Naive thymus-derived CD8-positive, alpha-beta T cell (primary cell): ENCODE data around the gene PKIB. TPM values are rescaled to one million over a fixed set of nuclear protein-coding genes. Genes with fewer than 3 reads are reported as not detected.

Source experiments
- ATAC-seq, 2 donors: fragments of 150-1000 bp; cut with Tn5 transposase in 1 of 2; sonication (Bioruptor Pico), chemical (Tn5 transposase) in 1 of 2; 1 replicate in 1 of 2; 2 replicates in 1 of 2; pipeline ENCODE4 v1.10.0; 2021; ENCODE audit warnings: mild to moderate bottlenecking in 2 of 2, moderate library complexity in 2 of 2
- POLR2A ChIA-PET: fragments of 350-600 bp; sonication (Branson Sonifier 250); formaldehyde crosslinking; loops from one replicate; lab custom pipeline; 2021; ENCODE audit warnings: antibody characterized with exemption; lab: Charles Lee
- DNase-seq, 10 donors: peaks; one replicate each; pipeline versions ENCODE4 v3.0.0 to v3.0.0-alpha.2; 2020 to 2022
- H3K27ac Mint-ChIP-seq, 10 donors: one replicate each; pipeline ENCODE4 v1.8.0; 2020 to 2022; ENCODE audit warnings: mild to moderate bottlenecking in 10 of 10, mixed read lengths in 10 of 10, moderate library complexity in 4 of 10, inconsistent platforms in 1 of 10
- H3K27me3 Mint-ChIP-seq, 5 donors: one replicate each; pipeline ENCODE4 v1.8.0; 2021 to 2022; ENCODE audit warnings: mixed read lengths in 5 of 5
- H3K36me3 Mint-ChIP-seq, 3 donors: one replicate each; pipeline ENCODE4 v1.8.0; 2020 to 2022; ENCODE audit warnings: mixed read lengths in 3 of 3, mild to moderate bottlenecking in 2 of 3, inconsistent platforms in 1 of 3
- H3K4me1 Mint-ChIP-seq, 4 donors: one replicate each; pipeline ENCODE4 v1.8.0; 2021 to 2022; ENCODE audit warnings: mixed read lengths in 4 of 4
- H3K4me3 Mint-ChIP-seq, 10 donors: one replicate each; pipeline ENCODE4 v1.8.0; 2020 to 2022; ENCODE audit warnings: mild to moderate bottlenecking in 10 of 10, mixed read lengths in 10 of 10, moderate library complexity in 6 of 10, inconsistent platforms in 1 of 10
- H3K9me3 Mint-ChIP-seq, 9 donors: one replicate each; pipeline ENCODE4 v1.8.0; 2020 to 2022; ENCODE audit warnings: mixed read lengths in 9 of 9, mild to moderate bottlenecking in 3 of 9, inconsistent platforms in 1 of 9, moderate library complexity in 1 of 9
- polyA plus RNA-seq, 3 donors: library from polyadenylated mRNA; unstranded; fragments of 300-500 nt; fragmentation: Illumina TruSeq; gene quantifications; one replicate each; pipeline ENCODE4 v1.2.3, GENCODE V29; 2021
- total RNA-seq, 8 experiments: library from RNA in 2 of 8; stranded (reverse) in 2 of 8; gene quantifications; one replicate each; pipeline ENCODE4 v1.2.3 and lab custom pipeline; 2021 to 2026

The PKIB gene
- total and polyA plus RNA-seq, 5 experiments from 2014 or later = 0.45 to 0.82 (median 0.75) TPM

- Mint-ChIP-seq H3K4me1 (no peaks in the 10 kb centered on the region), H3K27me3 (peaks cover 0 to 2% (median 0%) of the 10 kb centered on the region in 5 donors), H3K4me3 (no peak overlapping the region), H3K36me3 (no peaks in the 10 kb centered on the region), H3K9me3 (no peaks in the 10 kb centered on the region), H3K27ac (no peak overlapping the region)
- DNase-seq (no peak), ATAC-seq (no peak)
- POLR2A ChIA-PET = no interaction called here
These were observed 67.2 kb downstream of the PKIB start for GRCh38 chr6:122677406-122677805.

- no peaks in the 10 kb centered on the region for H3K36me3 Mint-ChIP-seq
These were observed 68.6 kb downstream of the PKIB start for GRCh38 chr6:122678841-122679240.

GRCh38 chr6:122681705-122682104 lies 71.5 kb downstream of the PKIB start:
- POLR2A ChIA-PET = no interaction called here
- ATAC-seq (no peak), DNase-seq (no peak)
- H3K4me3 Mint-ChIP-seq = no peak overlapping the region
- no peaks in the 10 kb centered on the region for H3K4me1 Mint-ChIP-seq
- peaks cover 0 to 2% (median 0%) of the 10 kb centered on the region in 5 donors for H3K27me3 Mint-ChIP-seq
- no peak overlapping the region for H3K27ac Mint-ChIP-seq
- H3K9me3 Mint-ChIP-seq = no peaks in the 10 kb centered on the region
- no peaks in the 10 kb centered on the region for H3K36me3 Mint-ChIP-seq

More at GRCh38 chr6:122678841-122679240, 68.6 kb downstream of the PKIB start:
- Mint-ChIP-seq H3K9me3 (no peaks in the 10 kb centered on the region), H3K4me1 (no peaks in the 10 kb centered on the region), H3K27me3 (peaks cover 0 to 2% (median 0%) of the 10 kb centered on the region in 5 donors), H3K4me3 (no peak overlapping the region), H3K27ac (no peak overlapping the region)
- DNase-seq = no peak
- ATAC-seq = no peak
- POLR2A ChIA-PET = no interaction called here

- H3K36me3 Mint-ChIP-seq = peaks cover 0 to 2% (median 0%) of the 10 kb centered on the region in 3 donors
- no peak overlapping the region for H3K4me3 Mint-ChIP-seq
- ATAC-seq (no peak), DNase-seq (no peak)
- H3K9me3 Mint-ChIP-seq = peaks cover 0 to 6% (median 2%) of the 10 kb centered on the region in 9 donors
- no peak overlapping the region for H3K27ac Mint-ChIP-seq
- peaks cover 0 to 2% (median 0%) of the 10 kb centered on the region in 5 donors for H3K27me3 Mint-ChIP-seq
- POLR2A ChIA-PET = no interaction called here
- H3K4me1 Mint-ChIP-seq = no peaks in the 10 kb centered on the region
These were observed 73.9 kb downstream of the PKIB start for GRCh38 chr6:122683989-122684651.

GRCh38 chr6:122692175-122692598 lies 82.0 kb downstream of the PKIB start:
- Mint-ChIP-seq H3K27me3 (peaks cover 0 to 24% (median 3%) of the 10 kb centered on the region in 5 donors), H3K9me3 (peaks cover 0 to 11% (median 2%) of the 10 kb centered on the region in 9 donors), H3K27ac (no peak overlapping the region), H3K4me3 (no peak overlapping the region), H3K36me3 (peaks cover 0 to 2% (median 0%) of the 10 kb centered on the region in 3 donors), H3K4me1 (no peaks in the 10 kb centered on the region)
- POLR2A ChIA-PET = no interaction called here
- no peak for DNase-seq
- ATAC-seq = no peak

GRCh38 chr6:122692807-122693580 lies 82.8 kb downstream of the PKIB start:
- peaks cover 0 to 24% (median 3%) of the 10 kb centered on the region in 5 donors for H3K27me3 Mint-ChIP-seq
- H3K4me1 Mint-ChIP-seq = no peaks in the 10 kb centered on the region
- H3K36me3 Mint-ChIP-seq = peaks cover 0 to 2% (median 0%) of the 10 kb centered on the region in 3 donors
- POLR2A ChIA-PET = no interaction called here
- H3K4me3 Mint-ChIP-seq = no peak overlapping the region
- H3K27ac Mint-ChIP-seq = no peak overlapping the region
- no peak for ATAC-seq
- no peak for DNase-seq
- H3K9me3 Mint-ChIP-seq = peaks cover 0 to 11% (median under 1%) of the 10 kb centered on the region in 9 donors

- ATAC-seq (no peak), DNase-seq (no peak)
- H3K27ac Mint-ChIP-seq = no peak overlapping the region
- H3K9me3 Mint-ChIP-seq = peaks cover 0 to 5% (median 0%) of the 10 kb centered on the region in 9 donors
- POLR2A ChIA-PET = no interaction called here
- no peaks in the 10 kb centered on the region for H3K4me1 Mint-ChIP-seq
- no peak overlapping the region for H3K4me3 Mint-ChIP-seq
- H3K36me3 Mint-ChIP-seq = peaks cover 0 to under 1% (median 0%) of the 10 kb centered on the region in 3 donors
- H3K27me3 Mint-ChIP-seq = peaks cover 0 to 24% (median 3%) of the 10 kb centered on the region in 5 donors
These were observed 83.9 kb downstream of the PKIB start for GRCh38 chr6:122694075-122694474.

GRCh38 chr6:122694602-122695001 lies 84.4 kb downstream of the PKIB start:
- Mint-ChIP-seq H3K4me3 (no peak overlapping the region), H3K27ac (no peak overlapping the region), H3K27me3 (peaks cover 0 to 24% (median 3%) of the 10 kb centered on the region in 5 donors), H3K4me1 (no peaks in the 10 kb centered on the region), H3K9me3 (peaks cover 0 to 3% (median 0%) of the 10 kb centered on the region in 9 donors), H3K36me3 (no peaks in the 10 kb centered on the region)
- ATAC-seq = no peak
- DNase-seq = no peak
- POLR2A ChIA-PET = no interaction called here

- Mint-ChIP-seq H3K27me3 (peaks cover 0 to 24% (median 3%) of the 10 kb centered on the region in 5 donors), H3K27ac (no peak overlapping the region), H3K9me3 (peaks cover 0 to 3% (median 0%) of the 10 kb centered on the region in 9 donors), H3K4me3 (no peak overlapping the region), H3K4me1 (no peaks in the 10 kb centered on the region), H3K36me3 (no peaks in the 10 kb centered on the region)
- POLR2A ChIA-PET = no interaction called here
- no peak for ATAC-seq
- DNase-seq = no peak
These were observed 85.0 kb downstream of the PKIB start for GRCh38 chr6:122695188-122695587.

- Mint-ChIP-seq H3K36me3 (no peaks in the 10 kb centered on the region), H3K9me3 (peaks cover 0 to 3% (median 0%) of the 10 kb centered on the region in 9 donors), H3K4me3 (no peak overlapping the region), H3K4me1 (no peaks in the 10 kb centered on the region), H3K27me3 (peaks cover 0 to 22% (median 3%) of the 10 kb centered on the region in 5 donors), H3K27ac (no peak overlapping the region)
- DNase-seq = no peak
- POLR2A ChIA-PET = no interaction called here
- no peak for ATAC-seq
These were observed 85.9 kb downstream of the PKIB start for GRCh38 chr6:122696079-122696478.

DNA sequence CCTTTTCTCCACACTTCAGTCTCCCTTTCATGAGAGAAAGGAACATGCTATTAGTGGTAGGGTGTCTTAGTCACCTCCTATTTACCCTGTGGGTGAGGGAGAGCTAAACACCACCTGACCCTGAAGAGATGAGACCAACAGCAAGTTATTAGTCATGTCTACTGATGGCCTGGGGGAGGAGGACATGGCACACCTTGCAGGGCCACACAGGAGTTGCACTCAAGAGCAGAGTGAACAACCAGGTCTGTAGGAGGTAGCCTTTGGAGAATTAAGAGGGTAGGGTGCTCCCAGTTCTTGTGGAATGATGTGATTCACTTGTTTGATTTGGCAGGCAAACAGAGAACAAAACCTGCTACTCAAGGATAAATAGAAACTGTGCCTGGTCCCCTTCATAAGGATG lies 86.6 kb downstream of the PKIB start:
- H3K4me1 Mint-ChIP-seq = no peaks in the 10 kb centered on the region
- POLR2A ChIA-PET = no interaction called here
- peaks cover 0 to 3% (median 0%) of the 10 kb centered on the region in 9 donors for H3K9me3 Mint-ChIP-seq
- no peaks in the 10 kb centered on the region for H3K36me3 Mint-ChIP-seq
- no peak for DNase-seq
- no peak overlapping the region for H3K4me3 Mint-ChIP-seq
- H3K27me3 Mint-ChIP-seq = peaks cover 0 to 14% (median 2%) of the 10 kb centered on the region in 5 donors
- H3K27ac Mint-ChIP-seq = no peak overlapping the region
- no peak for ATAC-seq

DNA sequence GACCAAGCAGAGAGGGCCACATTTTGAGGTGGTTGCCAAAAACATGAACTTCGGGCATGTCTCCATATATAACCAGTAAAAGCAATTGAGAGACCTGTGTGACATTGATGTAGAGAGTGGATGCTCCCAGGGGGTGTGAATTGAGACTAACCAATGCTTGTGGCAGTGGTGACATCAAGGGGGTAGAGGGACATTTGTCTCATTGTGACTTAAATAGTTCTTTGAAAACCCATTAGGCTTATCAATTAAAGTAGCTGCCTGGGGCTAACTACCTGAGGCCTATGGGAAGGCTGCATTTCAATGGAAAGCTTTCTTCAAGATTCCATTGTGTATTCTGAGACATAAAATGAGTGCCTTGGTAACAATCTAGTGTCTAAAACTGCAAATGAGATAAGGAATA lies 87.3 kb downstream of the PKIB start:
- POLR2A ChIA-PET = no interaction called here
- Mint-ChIP-seq H3K27ac (no peak overlapping the region), H3K4me3 (no peak overlapping the region), H3K9me3 (peaks cover 0 to 1% (median 0%) of the 10 kb centered on the region in 9 donors), H3K4me1 (no peaks in the 10 kb centered on the region), H3K27me3 (peaks cover 0 to 9% (median 0%) of the 10 kb centered on the region in 5 donors), H3K36me3 (no peaks in the 10 kb centered on the region)
- DNase-seq (no peak), ATAC-seq (no peak)

DNA sequence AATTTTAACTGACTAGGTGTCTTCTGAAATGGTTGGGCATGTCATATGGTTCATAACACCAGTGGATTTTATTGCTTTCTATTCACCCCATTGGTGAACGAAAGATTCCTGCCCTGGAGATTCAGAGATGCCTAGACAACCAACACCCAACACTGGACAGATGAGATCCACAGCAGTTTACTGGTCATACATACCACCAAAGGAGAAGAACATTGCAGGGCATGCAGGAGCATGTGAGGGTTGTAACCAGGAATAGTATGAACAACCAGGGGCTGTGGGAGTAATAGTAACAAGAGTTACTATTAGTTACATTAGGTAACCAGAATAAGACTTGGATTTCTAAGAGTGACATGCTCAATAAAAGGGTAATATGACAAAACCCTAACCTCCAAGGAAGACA lies 91.5 kb downstream of the PKIB start:
- no peak overlapping the region for H3K4me3 Mint-ChIP-seq
- ATAC-seq = no peak
- H3K27ac Mint-ChIP-seq = no peak overlapping the region
- H3K36me3 Mint-ChIP-seq = no peaks in the 10 kb centered on the region
- peaks cover 0 to 2% (median 0%) of the 10 kb centered on the region in 9 donors for H3K9me3 Mint-ChIP-seq
- H3K27me3 Mint-ChIP-seq = peaks cover 0 to 9% (median 0%) of the 10 kb centered on the region in 5 donors
- no peak for DNase-seq
- POLR2A ChIA-PET = no interaction called here
- no peaks in the 10 kb centered on the region for H3K4me1 Mint-ChIP-seq
